ENCODE measurements around the gene NSG1.

DNA sequence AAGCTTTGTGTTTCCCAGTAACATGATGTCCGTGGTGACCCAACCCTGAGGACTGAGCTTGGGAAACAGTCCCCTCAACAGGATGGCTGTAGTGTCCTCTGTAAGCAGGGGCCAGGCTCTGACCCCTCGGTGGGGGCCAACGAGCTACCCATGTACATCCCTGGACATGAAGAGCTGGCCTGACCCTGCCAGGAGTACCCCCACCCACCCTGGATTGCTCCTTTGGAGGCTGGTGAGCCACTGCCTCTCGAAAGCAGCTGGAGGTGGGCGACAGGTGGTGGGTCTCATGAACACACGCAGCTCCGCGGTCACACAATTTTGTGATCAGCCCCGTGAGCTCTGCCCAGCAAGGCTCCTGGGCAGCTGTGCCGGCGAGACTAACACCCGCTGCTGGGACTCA, 33.5 kb downstream of the NSG1 start:
- TF ChIP-seq, protein P1, sequence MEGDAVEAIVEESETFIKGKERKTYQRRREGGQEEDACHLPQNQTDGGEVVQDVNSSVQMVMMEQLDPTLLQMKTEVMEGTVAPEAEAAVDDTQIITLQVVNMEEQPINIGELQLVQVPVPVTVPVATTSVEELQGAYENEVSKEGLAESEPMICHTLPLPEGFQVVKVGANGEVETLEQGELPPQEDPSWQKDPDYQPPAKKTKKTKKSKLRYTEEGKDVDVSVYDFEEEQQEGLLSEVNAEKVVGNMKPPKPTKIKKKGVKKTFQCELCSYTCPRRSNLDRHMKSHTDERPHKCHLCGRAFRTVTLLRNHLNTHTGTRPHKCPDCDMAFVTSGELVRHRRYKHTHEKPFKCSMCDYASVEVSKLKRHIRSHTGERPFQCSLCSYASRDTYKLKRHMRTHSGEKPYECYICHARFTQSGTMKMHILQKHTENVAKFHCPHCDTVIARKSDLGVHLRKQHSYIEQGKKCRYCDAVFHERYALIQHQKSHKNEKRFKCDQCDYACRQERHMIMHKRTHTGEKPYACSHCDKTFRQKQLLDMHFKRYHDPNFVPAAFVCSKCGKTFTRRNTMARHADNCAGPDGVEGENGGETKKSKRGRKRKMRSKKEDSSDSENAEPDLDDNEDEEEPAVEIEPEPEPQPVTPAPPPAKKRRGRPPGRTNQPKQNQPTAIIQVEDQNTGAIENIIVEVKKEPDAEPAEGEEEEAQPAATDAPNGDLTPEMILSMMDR (conservative IDR thresholded peaks at IDR 0.05): no peak
- TF ChIP-seq ZFX (IDR thresholded peaks at IDR 0.05): no peak

Data from C4-2B (cell line).